GM15510 (cell line): ENCODE data around the gene MPPE1.

Experiments
- POLR2A ChIP-seq: IDR thresholded peaks from 3 replicates; pipeline ENCODE4 v1.6.1; 2011; ENCODE audit warnings: borderline replicate concordance; ENCODE audit not compliant: insufficient read length; ENCODE audit errors: extremely low read depth

MPPE1 gene

DNA sequence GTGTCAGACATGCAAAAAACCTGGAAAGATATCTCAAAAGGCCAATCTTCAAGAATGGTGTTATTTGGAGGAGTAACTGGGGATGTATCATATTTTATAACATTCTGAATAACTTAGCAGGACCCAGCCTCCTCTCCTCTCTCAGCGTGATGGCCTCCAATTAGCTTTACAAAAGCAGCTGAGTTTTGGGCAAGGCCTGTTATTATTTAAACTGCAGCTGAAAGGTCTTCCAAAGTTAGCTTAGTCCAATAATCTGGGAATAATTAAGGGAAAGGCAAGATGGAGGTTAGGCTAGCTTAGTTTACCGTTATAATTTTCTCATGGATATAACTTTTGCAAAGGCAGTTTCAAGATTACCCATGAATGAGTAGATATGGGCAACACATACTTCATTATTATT is 32.8 kb upstream of the MPPE1 start:
- no peak for TF ChIP-seq POLR2A

DNA sequence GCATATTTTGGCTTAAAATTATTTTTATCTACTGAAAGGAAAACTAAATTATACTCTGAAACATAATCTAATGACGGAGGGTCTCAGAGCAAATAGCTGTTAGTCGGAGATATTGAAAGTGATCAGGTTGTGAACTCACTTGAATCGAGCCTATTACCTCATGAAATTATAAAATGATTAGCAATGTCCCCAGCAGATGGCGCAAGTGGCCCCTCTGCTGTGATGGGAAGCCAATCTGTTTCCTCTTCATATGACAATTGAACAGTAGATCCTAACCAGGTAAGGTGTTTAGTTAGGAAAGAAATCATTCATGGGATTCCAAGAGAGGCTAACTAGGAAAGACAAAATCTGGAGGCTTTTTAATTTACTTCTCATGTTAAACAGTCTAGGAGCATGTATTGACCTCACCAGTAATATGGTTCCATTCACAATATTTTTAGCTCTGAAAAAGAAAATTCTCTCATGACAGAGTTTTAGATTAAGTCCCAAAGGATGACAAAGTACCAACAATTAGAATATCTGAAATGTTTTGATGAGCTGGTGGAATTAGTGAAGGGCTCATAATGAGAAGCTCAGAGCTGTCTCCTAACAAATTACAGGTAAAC is 29.9 kb upstream of the MPPE1 start:
- no peak for TF ChIP-seq POLR2A

DNA sequence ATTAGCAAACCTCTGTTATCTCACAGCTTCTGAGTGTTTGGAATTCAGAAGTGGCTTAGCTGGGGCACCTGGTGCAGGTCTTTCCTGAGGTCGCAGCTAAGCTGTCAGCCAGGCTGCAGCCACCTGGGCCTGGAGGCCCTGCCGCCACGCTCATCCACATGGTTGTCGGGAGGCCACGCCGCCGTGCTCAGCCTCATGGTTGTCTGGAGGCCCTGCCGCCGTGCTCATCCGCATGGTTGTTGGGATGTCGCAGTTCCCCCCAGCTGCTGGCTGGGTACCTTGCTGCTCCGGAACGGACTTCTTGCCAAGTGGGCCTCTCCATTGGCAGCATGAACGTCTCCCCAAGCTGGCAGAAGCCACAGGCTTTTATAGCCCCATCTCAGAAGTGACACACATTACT is 24.3 kb upstream of the MPPE1 start:
- no peak for TF ChIP-seq POLR2A

DNA sequence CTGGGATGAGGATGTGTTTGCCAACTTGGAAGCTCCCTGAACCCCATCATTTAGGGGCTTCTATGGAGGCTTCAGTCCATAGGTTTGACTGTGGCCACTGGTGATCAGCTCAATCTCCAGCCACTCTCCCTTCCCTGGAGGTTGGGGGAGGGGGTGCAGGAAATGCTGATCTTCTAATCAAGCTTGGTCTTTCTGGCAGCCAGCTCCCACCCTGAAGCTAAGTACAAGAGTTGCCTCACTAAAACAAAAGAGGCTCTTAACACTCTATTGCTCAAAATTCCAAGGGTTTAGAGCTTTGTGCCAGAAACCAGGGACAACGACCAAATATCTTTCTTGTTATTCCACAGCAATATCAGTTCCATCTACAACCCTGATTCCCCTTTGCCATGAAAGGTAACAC is 19.4 kb upstream of the MPPE1 start:
- no peak for TF ChIP-seq POLR2A

DNA sequence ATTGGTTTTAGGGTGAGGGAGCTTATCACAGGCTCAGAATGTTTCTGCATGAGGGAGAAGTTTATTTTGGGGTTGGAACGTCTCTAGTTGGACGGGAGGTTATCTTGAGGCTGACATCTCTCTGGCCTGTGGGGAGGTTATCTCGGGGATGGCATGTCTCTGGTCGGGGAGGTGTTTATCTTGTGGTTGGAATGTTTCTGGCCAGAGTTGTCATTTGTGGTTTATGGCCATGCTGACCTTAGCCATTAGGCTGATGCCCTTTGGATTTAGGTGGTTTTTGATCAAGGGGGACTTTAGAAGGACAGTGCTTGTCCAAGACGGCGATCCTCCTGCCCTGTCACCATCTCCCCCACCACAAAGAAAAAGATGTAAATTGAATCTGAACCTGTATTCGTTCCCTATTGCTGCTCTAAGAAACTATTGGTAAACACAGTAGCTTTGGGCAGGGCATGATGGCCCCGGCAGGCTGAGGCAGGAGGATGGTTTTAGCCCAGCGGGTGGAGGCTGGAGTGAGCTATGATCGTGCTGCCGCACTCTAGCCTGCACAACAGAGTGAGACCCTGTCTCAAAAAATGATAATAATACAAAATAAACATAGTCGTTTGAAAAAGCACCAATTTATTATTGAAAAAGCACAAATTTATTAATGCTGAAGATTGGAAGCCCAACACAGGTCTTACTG is 17.8 kb upstream of the MPPE1 start:
- no peak for TF ChIP-seq POLR2A

DNA sequence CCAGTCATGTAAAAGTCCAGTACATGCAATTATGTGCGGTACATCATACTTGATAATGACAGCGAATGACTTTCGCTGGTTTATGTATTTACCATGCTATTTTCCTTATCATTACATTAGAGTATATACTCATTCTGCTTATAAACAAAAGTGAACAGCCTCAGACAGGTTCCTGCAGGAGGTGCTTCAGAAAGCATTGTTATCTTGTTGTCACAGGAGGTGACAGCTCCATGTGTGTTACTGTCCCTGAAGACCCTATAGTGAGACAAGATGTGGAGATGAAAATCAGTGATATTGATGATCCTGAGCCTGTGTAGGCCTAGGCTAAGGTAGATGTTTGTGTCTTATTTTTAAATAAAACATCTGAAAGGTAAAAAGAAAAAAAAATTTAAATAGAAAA is 15.3 kb upstream of the MPPE1 start:
- TF ChIP-seq POLR2A, result no peak

DNA sequence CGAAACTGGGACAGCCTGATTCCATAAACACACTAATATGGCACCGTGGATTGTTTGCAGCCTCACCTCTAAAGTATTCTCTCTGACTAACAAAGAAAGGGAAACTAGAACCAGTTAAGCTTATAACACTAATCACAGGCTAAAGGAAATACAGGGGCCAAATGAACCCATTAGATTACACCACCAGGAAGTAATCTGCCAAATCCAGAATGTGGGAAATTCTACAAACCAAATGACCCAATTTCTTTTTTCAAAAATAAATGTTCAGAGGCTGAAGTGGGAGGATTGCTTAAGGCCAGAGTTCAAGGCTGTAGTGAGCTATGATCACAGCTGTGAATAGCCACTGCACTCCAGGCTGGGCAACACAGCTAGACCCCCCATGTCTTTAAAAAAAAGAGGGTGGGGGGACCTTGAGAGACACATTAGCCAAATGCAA is 1.5 kb upstream of the MPPE1 start:
- no peak for TF ChIP-seq POLR2A

DNA sequence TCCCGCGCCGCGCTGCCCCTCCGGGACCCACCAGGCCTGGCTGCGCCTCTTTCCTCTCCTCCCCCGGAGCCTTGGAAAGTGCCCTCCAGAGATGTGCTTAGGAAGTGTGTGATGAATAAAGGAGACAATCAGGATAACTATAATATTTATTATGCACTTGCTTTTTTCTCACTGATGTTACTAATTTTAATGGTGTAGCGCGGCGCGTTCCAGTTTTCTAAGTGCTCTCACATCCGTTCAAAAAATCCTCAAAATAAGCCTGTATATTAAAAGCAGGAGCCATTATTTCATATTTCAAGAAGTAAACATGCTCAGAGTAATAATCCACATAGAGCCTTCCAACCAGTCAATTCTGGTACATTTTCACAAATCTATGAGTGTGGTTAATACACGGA is 941 bp upstream of the MPPE1 start:
- no peak for TF ChIP-seq POLR2A

DNA sequence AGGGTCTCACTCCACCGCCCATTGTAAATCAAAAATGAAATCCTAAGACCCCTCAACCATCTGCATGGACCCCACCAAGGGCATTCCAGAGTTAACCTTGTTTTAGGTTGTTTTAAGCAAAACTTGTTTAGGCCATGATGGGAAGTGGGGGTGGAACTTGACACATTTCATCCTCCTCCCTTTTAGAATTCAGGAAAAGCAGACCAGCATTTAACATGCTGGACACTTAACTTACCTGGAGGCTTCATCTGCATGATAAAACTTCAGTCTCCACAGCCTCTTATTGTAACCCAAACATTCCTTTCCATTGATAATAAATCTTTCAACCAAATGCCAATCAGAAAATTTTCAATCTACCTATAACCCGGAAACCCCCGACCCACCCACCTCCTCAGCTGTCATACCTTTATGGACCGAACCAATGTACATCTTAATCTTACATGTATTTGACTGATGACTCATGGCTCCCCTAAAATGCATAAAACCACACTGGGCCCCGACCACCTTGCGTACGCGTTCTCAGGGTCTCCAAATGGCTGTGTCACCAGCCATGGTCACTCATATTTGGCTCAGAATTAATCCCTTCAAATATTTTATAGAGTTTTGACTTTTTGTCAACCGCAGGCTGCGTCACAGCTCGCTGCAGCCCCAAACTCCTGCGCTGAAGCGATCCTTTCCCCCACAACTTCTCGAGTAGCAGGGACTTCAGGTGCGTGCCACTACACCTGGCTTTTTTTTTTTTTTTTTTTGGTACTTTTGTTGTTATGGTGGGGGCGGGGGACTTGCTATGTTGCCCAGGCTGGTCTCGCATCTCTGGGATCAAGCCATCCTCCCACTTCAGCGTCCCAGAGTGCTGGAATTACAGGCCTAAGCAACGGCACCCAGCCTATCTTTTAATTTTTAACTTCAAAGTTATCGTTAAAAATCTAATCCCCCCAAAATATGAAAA is 917 bp downstream of the MPPE1 start:
- no peak for TF ChIP-seq POLR2A

DNA sequence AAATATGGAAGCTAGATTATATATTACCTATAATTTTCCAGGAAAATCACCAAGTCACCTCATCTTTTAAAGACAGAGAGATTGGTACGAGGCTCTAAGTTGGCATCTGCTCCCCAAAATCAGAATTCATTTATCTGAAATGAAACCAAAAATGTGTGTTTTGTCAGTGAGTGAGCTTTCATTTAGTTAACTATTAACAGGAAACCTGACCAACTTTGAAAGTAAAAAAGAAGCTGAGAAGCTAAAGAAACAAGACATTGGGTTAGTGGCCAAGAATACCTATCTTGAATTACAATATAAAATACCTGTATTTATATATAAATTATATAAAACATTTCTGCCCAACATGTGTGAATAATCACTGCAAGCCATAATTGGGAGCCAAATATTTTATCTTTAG is 1.9 kb downstream of the MPPE1 start:
- TF ChIP-seq POLR2A, result no peak

DNA sequence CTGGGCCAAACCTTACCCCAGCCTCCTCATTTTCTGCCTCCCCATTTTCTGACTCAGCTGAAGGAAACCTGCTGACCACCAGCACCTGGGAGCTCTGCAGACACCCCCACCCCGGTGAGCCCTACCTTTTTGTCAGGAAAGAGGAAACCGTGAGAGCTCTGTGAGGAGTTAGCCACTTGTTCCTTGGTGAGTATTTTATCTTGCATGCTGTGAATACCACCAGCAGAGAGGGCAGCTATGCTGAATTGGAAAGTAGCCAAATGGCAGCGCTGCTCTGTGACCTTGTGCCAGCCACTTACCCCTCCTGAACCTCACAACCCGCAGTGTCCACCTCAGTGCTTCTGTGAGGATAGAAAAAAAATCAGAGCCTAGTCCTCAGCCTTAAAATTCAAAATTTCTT is 2.5 kb downstream of the MPPE1 start:
- no peak for TF ChIP-seq POLR2A

DNA sequence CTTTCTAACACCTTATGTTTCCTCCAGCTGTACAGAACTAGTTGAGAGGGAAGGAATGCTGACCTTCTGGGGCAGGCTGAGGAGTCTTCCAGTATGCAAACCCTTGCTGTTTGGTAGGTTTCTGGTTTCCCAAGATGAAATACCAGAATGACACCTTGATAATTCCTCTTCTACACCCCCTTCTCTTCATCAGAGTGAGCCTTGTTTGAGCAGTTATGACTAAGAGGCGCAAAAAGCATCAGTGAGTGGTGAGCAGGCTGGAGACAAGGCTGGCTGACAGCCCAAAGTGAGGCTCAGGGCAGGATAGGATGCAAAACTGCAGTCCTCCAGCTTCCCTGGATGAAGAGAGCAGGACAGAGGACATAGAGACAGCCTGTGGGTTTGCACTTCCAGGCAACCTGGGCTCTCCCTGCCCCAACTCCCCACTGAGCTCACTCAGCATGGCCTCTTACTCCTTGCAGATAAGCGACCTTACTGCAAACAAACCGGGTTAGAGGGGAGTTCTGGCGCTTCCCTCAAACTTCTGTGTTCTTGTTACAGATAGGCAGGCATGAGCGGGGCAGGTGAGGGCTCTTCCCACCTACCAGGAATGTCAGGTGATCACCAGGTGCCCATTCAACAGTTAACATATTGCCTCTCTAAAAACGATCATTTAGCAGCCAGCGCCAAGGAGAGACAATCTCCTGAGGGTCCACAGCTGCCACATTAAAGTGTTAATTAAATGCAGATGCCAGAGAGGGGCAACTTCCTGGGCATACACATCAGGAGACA is 5.4 kb downstream of the MPPE1 start:
- TF ChIP-seq POLR2A, result no peak

DNA sequence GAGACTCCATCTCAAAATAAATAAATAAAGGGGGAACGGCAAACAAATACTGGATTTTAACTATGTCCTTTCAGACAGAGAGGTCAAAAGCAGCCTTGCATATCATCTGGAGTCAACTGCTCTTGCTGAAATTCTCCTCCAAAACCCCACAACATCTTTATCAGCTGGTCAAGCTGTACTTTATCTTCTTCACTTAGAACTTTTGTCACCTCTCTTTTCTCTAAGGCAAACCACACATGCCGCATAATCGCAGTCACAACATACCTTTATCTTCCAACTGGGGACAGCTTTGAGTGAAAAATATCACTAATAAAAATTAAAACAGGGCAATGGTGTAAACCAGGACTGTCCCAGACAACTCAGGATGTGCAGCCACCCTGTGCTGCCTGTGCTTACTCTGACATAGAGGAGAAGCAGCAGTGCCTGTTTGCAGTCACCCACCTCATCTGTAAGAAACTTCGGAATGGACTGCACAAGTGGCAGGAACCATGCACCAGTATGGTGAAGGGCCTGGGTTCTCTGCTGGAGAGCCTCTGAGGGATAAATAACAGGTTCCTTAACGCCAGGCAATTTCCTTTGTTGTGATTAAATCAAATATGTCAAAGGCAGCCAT is 6.2 kb downstream of the MPPE1 start:
- no peak for TF ChIP-seq POLR2A

DNA sequence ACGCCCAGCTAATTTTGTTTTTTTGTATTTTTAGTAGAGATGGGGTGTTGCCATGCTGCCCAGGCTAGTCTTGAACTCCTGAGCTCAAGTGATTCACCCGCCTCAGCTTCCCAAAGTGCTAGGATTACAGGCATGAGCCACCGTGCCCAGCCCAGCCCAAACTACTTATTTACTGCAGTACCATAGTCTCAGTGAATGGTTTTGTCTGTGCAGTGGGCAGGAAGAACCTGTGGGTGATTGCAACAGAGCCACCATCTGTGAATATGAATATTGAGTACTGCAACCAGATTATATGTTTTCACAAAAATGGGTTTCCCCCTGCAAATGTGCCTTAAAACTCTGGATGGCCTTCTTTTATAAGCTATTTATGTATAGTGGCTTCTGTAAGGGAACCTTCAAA is 9.1 kb downstream of the MPPE1 start:
- TF ChIP-seq POLR2A, result no peak
